Skeletal muscle tissue (tissue), 4 donors: ENCODE data around the gene SATB1. TPM values are rescaled to one million over a fixed set of nuclear protein-coding genes. Genes with fewer than 3 reads are reported as not detected.
A peak's percentile ranks its signal among the peaks of the same experiment; 100 is the strongest.

Experiments
- H3K27ac ChIP-seq: one replicate; pipeline ENCODE4 v1.7.0; 2013; ENCODE audit warnings: mild to moderate bottlenecking, low read depth, low read length, inconsistent platforms
- H3K27me3 ChIP-seq, 3 donors: one replicate each; pipeline ENCODE4 v1.7.0; 2013; ENCODE audit warnings: low read length in 3 of 3; ENCODE audit not compliant: control insufficient read depth in 3 of 3, insufficient read depth in 3 of 3
- H3K36me3 ChIP-seq, 3 donors: one replicate each; pipeline ENCODE4 v1.7.0; 2013; ENCODE audit warnings: low read length in 3 of 3; ENCODE audit not compliant: control insufficient read depth in 3 of 3, insufficient read depth in 3 of 3
- H3K4me1 ChIP-seq, 3 donors: one replicate each; pipeline ENCODE4 v1.7.0; 2013; ENCODE audit warnings: low read length in 3 of 3, mild to moderate bottlenecking in 3 of 3; ENCODE audit not compliant: control insufficient read depth in 3 of 3, insufficient read depth in 3 of 3
- H3K4me3 ChIP-seq, 3 donors: one replicate each; pipeline ENCODE4 v1.7.0; 2013; ENCODE audit warnings: low read length in 3 of 3
- H3K9ac ChIP-seq, 3 donors: one replicate each; pipeline ENCODE4 v1.7.0; 2013; ENCODE audit warnings: low read length in 3 of 3, mild to moderate bottlenecking in 3 of 3, moderate library complexity in 2 of 3, low read depth in 1 of 3
- H3K9me3 ChIP-seq, 3 donors: one replicate each; pipeline ENCODE4 v1.7.0; 2013; ENCODE audit warnings: low read length in 3 of 3; ENCODE audit not compliant: control insufficient read depth in 3 of 3
- total RNA-seq: library from RNA; depleted of rRNA; stranded (reverse); fragments of >200 nt; gene quantifications from one replicate; pipeline ENCODE4 v1.2.3, GENCODE V29; 2014
- donor health status: Osteomylitis.

Gene SATB1
- total RNA-seq, 1 donor from 2014 or later, result 21.4 TPM

DNA sequence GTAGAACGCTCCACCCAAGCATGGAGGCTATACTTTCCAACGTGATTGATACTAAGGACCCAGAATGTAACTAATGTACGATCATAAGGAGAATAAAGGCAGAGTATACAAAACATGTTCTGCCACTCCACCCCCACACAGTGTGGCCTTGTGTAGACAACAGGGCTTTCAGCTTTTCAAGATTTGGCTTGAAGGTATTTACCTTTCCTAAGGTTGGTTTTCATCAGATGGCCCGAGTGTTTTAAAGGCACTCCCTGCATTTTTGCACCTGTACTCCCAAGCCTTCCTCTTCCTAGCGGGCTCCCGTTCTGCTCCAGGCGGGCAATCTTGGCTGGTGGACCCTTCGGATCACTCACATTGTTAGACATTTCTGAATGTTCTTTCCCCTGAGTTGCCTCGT, 4.6 kb downstream of the SATB1 start:
- Histone ChIP-seq H3K36me3 (peaks cover 0 to 17% (median 16%) of the 10 kb centered on the region in 3 donors), H3K9me3 (no peaks in the 10 kb centered on the region), H3K9ac (no peak overlapping the region), H3K27ac (peak overlapping the region; percentile 74), H3K27me3 (no peaks in the 10 kb centered on the region), H3K4me1 (peaks cover 2 to 26% (median 11%) of the 10 kb centered on the region in 3 donors), H3K4me3 (no peak overlapping the region)

DNA sequence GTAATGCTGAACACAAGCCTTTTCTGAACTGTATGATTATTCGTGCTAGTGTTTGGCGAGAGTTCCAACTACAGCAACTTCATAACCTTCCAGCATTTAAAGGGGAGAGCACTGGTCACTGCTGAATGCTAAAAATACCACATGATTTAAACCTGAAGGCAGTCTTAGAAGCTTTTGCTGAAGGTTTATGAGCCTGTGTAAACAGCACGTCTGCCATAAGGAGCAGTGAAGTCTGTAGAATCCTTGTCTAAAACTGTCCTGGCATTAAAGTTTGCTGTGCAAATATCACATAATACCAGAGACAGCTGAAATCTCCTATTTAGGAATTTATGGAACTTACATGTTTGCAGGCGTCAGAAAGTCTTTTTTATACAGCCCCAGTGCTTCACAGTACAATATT, 5.9 kb downstream of the SATB1 start:
- Histone ChIP-seq H3K4me3 (peak overlapping the region in 1 of 3 donors; percentile 37), H3K36me3 (peaks cover 5 to 26% (median 25%) of the 10 kb centered on the region in 3 donors), H3K9me3 (no peaks in the 10 kb centered on the region), H3K4me1 (peaks cover 2 to 26% (median 11%) of the 10 kb centered on the region in 3 donors), H3K27ac (peak overlapping the region; percentile 74), H3K27me3 (no peaks in the 10 kb centered on the region), H3K9ac (peak overlapping the region; percentile 54 to 59 (median 58))

GRCh38 chr3:18417904-18418572, 7.1 kb downstream of the SATB1 start:
- Histone ChIP-seq H3K9ac (peak overlapping the region; percentile 0 to 54 (median 25)), H3K27ac (peak overlapping the region; percentile 74), H3K4me3 (no peak overlapping the region), H3K27me3 (no peaks in the 10 kb centered on the region), H3K9me3 (no peaks in the 10 kb centered on the region), H3K4me1 (peaks cover 2 to 26% (median 11%) of the 10 kb centered on the region in 3 donors), H3K36me3 (peaks cover 5 to 30% (median 28%) of the 10 kb centered on the region in 3 donors)

GRCh38 chr3:18416332-18416731, 8.8 kb downstream of the SATB1 start:
- peaks cover 5 to 32% (median 30%) of the 10 kb centered on the region in 3 donors for H3K36me3 ChIP-seq
- H3K27me3 ChIP-seq, result no peaks in the 10 kb centered on the region
- no peak overlapping the region for H3K4me3 ChIP-seq
- no peak overlapping the region for H3K9ac ChIP-seq
- no peak overlapping the region for H3K27ac ChIP-seq
- H3K4me1 ChIP-seq, result peaks cover 2 to 26% (median 5%) of the 10 kb centered on the region in 3 donors
- H3K9me3 ChIP-seq, result no peaks in the 10 kb centered on the region

- peaks cover 5 to 32% (median 30%) of the 10 kb centered on the region in 3 donors for H3K36me3 ChIP-seq
- peaks cover 2 to 26% (median 5%) of the 10 kb centered on the region in 3 donors for H3K4me1 ChIP-seq
- H3K4me3 ChIP-seq, result no peak overlapping the region
- H3K9ac ChIP-seq, result no peak overlapping the region
- no peaks in the 10 kb centered on the region for H3K27me3 ChIP-seq
- H3K27ac ChIP-seq, result no peak overlapping the region
- no peaks in the 10 kb centered on the region for H3K9me3 ChIP-seq
Observed at GRCh38 chr3:18415839-18416238, 9.3 kb downstream of the SATB1 start.

DNA sequence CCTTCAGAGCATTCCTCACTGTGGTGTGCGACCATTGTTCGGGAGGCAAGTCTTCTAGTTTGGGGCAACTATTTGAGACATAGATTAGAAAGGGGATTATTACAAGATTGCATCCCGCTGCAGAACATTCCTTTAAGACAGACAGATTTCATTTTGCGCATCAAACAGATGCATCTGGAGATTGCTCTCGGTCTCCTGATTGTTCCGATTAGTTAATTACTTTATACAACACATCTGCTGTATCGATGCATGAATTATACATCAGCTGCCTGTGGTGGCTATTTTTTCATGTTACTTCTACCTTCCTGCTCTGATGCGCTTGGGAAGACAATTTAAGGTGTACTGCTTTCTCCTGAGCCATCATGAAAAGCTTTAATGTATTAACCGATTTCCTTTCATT, 10.0 kb downstream of the SATB1 start:
- no peaks in the 10 kb centered on the region for H3K27me3 ChIP-seq
- H3K9me3 ChIP-seq, result no peaks in the 10 kb centered on the region
- no peak overlapping the region for H3K4me3 ChIP-seq
- no peak overlapping the region for H3K27ac ChIP-seq
- H3K4me1 ChIP-seq, result peaks cover 2 to 21% (median 5%) of the 10 kb centered on the region in 3 donors
- peaks cover 5 to 28% (median 23%) of the 10 kb centered on the region in 3 donors for H3K36me3 ChIP-seq
- H3K9ac ChIP-seq, result no peak overlapping the region

DNA sequence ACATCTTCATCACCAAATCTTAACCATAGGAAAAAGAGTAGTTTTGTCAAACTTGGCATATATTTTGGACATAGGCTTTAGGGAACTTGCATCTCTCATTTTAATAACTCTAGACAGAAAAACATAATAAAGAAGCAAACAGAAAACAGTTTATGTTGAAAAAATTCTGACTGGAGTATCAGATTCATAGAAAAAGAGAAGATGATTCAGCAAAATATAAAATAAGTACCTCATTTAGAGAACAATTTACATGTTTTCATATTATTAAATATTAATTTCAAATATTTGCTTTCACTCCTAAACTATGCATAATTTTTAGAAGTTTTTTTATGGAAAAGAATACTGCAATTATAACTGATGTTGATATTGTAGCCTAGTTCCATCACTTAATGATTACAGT, 12.5 kb downstream of the SATB1 start:
- Histone ChIP-seq H3K27ac (no peak overlapping the region), H3K4me3 (no peak overlapping the region), H3K9me3 (no peaks in the 10 kb centered on the region), H3K27me3 (no peaks in the 10 kb centered on the region), H3K9ac (no peak overlapping the region), H3K36me3 (peaks cover 5 to 28% (median 23%) of the 10 kb centered on the region in 3 donors), H3K4me1 (no peaks in the 10 kb centered on the region)

DNA sequence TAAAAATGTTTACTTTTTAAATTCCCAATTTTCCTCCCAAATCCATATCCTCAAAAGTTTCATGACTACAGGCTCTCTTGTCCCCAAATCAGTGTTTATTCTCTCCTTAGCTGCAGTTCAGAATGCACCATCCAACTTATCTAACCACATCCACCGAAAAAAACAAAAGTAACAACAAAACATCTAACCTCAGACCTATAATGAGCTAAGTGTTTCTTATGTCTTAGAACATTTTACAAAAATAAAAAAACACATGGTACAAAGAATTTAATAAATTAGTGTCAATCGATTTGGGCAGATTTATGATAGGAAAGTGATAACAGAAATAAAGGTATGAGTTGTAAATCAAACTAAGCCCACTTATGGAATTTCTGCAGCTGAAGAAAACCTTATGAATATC, 13.6 kb downstream of the SATB1 start:
- Histone ChIP-seq H3K27ac (no peak overlapping the region), H3K27me3 (no peaks in the 10 kb centered on the region), H3K36me3 (peaks cover 5 to 26% (median 18%) of the 10 kb centered on the region in 3 donors), H3K9ac (no peak overlapping the region), H3K9me3 (no peaks in the 10 kb centered on the region), H3K4me1 (no peaks in the 10 kb centered on the region), H3K4me3 (no peak overlapping the region)

DNA sequence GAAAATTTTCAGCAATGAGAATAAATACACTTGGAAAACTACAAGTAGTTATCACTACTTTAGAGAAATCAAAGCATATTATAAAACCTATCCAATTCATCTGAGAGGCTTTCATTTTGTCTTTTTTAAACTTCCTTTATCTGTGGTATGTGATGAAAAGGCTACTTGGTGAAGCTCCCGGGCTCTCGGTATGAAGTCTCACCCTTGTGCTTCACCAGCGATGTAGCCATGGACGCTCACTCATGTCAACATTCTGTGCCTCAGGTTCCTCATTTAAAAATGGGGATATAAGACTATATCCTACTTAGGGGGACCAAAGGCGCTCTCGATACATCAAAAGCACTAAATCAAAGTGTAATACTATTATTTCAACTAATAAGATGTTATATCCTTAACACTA, 14.9 kb downstream of the SATB1 start:
- Histone ChIP-seq H3K4me3 (no peak overlapping the region), H3K27me3 (no peaks in the 10 kb centered on the region), H3K27ac (no peak overlapping the region), H3K9me3 (no peaks in the 10 kb centered on the region), H3K36me3 (peaks cover 5 to 16% (median 13%) of the 10 kb centered on the region in 3 donors), H3K9ac (no peak overlapping the region), H3K4me1 (no peaks in the 10 kb centered on the region)

- Histone ChIP-seq H3K4me1 (no peaks in the 10 kb centered on the region), H3K9me3 (no peaks in the 10 kb centered on the region), H3K27ac (no peak overlapping the region), H3K9ac (no peak overlapping the region), H3K4me3 (no peak overlapping the region), H3K36me3 (peaks cover 0 to 8% (median 5%) of the 10 kb centered on the region in 3 donors), H3K27me3 (no peaks in the 10 kb centered on the region)
Observed at GRCh38 chr3:18409266-18409665, 15.9 kb downstream of the SATB1 start.
